ENCODE measurements around the gene HECTD2.

HECTD2 gene

GRCh38 chr10:91415816-91416215, 5.7 kb downstream of the HECTD2 start:
- no peak for TF ChIP-seq ZFX (IDR thresholded peaks at IDR 0.05)
- TF ChIP-seq, protein P1, sequence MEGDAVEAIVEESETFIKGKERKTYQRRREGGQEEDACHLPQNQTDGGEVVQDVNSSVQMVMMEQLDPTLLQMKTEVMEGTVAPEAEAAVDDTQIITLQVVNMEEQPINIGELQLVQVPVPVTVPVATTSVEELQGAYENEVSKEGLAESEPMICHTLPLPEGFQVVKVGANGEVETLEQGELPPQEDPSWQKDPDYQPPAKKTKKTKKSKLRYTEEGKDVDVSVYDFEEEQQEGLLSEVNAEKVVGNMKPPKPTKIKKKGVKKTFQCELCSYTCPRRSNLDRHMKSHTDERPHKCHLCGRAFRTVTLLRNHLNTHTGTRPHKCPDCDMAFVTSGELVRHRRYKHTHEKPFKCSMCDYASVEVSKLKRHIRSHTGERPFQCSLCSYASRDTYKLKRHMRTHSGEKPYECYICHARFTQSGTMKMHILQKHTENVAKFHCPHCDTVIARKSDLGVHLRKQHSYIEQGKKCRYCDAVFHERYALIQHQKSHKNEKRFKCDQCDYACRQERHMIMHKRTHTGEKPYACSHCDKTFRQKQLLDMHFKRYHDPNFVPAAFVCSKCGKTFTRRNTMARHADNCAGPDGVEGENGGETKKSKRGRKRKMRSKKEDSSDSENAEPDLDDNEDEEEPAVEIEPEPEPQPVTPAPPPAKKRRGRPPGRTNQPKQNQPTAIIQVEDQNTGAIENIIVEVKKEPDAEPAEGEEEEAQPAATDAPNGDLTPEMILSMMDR (conservative IDR thresholded peaks at IDR 0.05): no peak
- no peak overlapping the region for H3K27ac ChIP-seq

- no peak overlapping the region for H3K27ac ChIP-seq
- TF ChIP-seq, protein P1 (conservative IDR thresholded peaks at IDR 0.05): no peak
Measured at GRCh38 chr10:91416339-91416855, 6.3 kb downstream of the HECTD2 start.

DNA sequence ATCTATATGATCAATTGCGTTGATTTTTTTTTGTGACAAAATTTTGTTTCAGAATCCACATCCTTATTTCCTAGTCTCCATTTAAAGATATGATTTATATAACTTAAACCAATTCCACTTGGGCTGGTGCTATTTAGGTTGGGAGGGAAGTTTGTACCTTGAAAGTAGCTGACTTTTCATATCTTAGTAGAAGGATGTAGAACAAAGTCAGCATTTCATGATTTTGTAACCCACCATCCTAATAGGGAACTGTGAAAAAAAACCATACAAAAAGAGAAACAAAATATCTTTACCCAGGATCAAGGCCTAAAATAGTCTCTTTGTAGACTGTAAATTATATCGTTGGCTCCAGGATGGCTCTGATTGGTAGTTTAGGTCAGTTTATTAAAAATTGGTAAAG, 8.3 kb downstream of the HECTD2 start:
- TF ChIP-seq, protein P1 (conservative IDR thresholded peaks at IDR 0.05): no peak
- TF ChIP-seq ZFX (IDR thresholded peaks at IDR 0.05): no peak
- no peak overlapping the region for H3K27ac ChIP-seq

DNA sequence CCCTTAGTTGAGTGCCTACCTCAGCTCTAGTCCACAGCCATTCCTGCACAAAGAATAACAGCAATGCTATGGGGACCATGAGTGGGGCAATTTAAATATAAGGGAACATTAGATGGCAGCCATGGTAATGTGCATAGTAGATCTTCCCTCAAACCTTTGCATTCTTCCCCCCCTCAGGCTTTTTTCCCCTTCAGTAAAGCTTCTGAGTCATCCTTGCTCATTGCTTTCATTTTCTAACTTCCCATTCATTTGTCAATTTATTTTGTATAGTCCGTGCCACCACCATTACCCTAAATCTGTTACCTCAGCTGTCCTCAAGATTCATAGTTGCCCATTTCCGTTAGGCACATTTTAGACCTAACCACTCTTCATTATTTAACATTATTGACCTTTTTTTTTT, 10.7 kb downstream of the HECTD2 start:
- no peak overlapping the region for H3K27ac ChIP-seq
- no peak for TF ChIP-seq ZFX (IDR thresholded peaks at IDR 0.05)
- TF ChIP-seq, protein P1 (conservative IDR thresholded peaks at IDR 0.05): no peak

- no peak overlapping the region for H3K27ac ChIP-seq
- no peak for TF ChIP-seq ZFX (IDR thresholded peaks at IDR 0.05)
- TF ChIP-seq, protein P1 (conservative IDR thresholded peaks at IDR 0.05): no peak
Measured at GRCh38 chr10:91422915-91423314, 12.8 kb downstream of the HECTD2 start.

- TF ChIP-seq ZFX (IDR thresholded peaks at IDR 0.05): no peak
- TF ChIP-seq, protein P1 (conservative IDR thresholded peaks at IDR 0.05): no peak
- H3K27ac ChIP-seq: no peak overlapping the region
Measured at GRCh38 chr10:91424016-91424415, 13.9 kb downstream of the HECTD2 start.

DNA sequence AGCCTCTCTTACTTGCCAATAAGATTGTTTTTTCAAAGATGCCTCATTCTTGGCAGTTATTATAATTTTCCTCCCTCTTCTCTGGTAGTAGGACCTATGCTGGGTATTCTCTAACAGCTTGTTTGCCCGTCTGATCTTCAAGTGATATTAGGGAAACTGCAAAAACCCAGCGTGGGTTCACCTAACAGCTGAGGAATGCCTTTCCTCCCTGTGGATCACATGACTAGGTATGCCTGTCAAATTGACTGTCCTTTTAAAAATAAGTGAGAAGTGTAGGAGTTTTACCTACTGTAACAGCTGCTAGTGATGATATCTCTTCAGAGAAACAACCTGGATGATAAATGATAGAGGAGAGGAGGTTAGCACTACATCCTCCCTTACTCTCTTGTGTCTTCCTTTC, 22.0 kb downstream of the HECTD2 start:
- no peak for TF ChIP-seq ZFX (IDR thresholded peaks at IDR 0.05)
- TF ChIP-seq, protein P1 (conservative IDR thresholded peaks at IDR 0.05): no peak
- no peak overlapping the region for H3K27ac ChIP-seq
